GM19035 (cell line): ENCODE results near the gene DRGX.

Source experiments
- ATAC-seq: cut with Tn5 transposase; IDR thresholded peaks from one replicate; pipeline ENCODE4 v1.9.1; 2021; ENCODE audit not compliant: unreplicated experiment

DRGX gene

DNA sequence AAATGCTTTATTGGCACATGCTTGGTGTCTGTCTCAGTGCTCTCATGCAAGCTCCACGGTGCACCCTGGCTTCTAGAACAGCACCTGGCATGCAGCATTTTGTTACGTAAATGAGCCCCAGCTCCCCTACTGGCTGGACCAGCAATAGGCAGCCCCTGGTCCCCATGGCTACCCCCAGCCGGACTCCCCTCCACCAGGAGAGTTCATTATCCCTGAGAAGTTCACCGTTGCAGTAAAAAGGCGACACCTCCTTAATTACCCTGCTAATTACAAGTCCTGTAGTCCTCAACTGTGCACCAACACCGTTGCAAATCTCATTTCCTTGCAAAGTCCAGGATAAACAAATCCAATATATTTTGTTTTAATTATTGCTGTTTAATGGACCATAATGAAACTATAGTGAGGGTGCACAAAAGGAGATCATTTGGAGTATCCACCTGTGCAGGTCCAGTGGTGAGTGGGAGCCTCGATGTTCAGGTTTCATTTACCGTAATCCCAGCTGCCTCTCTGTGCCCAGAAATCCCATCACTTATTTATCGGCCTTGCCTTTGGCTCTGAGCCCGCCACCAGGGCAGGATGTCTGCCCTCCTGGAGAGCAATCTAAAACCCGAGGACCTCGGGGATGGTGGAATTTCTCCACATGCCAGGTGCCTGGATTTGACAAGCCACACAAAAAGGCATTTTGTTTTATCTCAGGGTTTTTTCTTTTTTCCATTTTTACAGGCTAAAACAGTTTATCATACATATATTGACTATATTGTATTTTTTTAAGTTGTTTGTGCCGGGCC is 12.8 kb upstream of the DRGX start:
- no peak for ATAC-seq

DNA sequence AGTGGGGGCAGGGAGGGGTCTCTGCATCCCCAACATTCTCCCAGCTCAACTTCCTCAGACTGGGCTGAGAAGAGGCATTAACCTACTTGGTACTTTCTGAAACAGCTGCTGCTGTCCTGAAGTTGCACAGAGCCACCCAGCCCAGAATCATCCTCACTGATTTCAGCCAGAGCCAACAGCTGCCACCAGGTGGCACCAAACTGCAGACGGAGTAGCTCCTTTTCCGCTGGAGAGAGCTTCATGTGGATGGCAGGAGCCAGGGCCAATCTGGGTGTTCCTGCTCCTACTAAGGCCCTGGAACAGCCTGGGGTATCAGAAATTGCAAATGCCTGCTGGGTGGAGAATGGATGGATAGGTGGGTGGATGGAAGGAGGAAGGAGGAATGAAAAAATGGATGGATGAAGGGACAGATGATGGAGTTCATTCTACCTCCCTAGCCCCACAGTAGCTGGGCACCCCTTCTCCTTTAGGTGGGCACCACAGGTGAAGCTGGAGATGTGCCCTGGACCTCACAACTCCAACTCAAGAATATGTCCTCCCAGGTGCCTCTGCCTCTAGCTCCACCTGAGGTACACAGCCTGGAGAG is 11.8 kb upstream of the DRGX start:
- ATAC-seq, result peak; percentile 69

- ATAC-seq, result no peak
Measured at GRCh38 chr10:49407151-49407550, 11.3 kb upstream of the DRGX start.

GRCh38 chr10:49404321-49404878 is 8.5 kb upstream of the DRGX start:
- no peak for ATAC-seq

DNA sequence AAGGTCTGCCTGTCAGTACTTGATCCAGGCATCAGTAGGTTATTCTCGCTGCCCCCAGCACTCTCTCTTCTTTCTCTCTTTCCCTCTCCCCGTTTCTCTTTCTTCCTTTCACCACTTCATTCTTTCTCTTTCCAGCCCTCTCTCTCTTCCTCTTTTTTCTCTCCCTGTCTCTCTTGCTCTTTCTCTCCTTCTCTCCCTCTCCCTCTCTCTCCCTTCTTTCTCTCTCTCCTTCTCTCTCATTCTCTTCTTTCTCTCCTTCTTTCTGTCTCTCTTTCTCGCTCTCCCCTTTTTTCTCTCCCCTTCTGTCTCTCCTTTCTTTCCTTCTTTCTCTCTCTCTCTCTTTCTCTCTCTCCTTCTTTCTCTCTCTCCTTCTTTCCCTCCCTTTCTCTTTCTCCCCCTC is 7.5 kb upstream of the DRGX start:
- ATAC-seq, result no peak

DNA sequence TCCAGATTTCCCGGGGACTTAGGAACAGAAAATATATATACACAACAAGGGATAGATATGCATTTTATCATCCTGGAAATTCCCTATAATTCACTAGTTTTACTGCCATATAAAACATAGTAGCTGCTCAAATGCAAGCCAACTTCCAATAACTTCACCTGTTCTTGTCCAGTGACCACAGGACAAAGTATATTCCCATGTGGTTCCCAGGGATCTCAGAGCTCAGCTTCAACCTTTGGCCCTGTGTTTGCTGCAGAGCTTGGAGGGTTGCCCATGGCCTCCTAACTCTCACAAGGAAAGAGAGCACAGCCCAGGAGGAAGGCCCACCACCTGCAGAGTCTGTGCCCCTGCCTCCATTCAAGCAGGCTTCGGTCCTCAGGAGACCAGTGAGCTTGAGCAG is 4.5 kb upstream of the DRGX start:
- ATAC-seq, result no peak

GRCh38 chr10:49398986-49399385 is 3.1 kb upstream of the DRGX start:
- no peak for ATAC-seq

DNA sequence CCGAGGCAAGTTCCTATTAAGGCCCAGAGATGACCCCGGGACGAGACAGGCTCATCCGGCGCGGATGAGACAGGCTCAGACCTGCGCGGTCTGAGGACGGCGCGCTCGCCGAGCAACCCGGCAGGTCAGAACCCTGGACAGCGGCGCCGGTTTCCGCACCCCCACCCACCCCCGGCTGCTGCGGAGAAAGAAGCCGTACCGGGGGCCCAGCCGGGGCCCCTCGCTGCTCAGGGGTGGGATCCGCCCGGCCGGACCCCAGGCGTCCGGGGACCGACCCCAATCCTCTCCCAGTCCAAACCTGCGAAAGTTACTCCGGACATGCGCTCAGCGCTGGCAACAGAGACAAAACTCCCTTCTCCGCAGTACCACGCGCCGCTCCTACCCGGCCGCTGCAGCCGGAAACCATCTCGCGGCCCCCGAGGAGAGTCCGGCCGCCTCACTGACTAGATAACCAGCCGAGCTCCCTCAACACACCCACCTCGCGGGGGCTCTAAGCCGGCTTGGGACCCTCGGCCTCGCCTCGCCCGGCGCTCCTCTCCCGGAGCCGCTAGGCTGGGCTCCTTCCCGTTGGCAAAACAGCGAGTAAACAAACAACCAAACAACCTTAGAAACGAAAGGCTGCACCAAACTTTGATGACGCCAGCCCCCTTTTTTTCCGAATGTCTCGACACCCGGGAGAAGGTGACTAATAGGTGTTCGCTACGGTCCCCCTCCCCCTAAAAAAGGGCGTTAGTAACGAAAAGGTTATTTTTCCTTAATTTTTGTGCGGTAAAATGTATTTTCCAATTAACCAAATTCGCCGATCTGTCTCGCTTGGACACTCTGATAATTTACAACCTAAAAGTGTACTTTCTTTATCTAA is 2.3 kb upstream of the DRGX start:
- ATAC-seq, result no peak

DNA sequence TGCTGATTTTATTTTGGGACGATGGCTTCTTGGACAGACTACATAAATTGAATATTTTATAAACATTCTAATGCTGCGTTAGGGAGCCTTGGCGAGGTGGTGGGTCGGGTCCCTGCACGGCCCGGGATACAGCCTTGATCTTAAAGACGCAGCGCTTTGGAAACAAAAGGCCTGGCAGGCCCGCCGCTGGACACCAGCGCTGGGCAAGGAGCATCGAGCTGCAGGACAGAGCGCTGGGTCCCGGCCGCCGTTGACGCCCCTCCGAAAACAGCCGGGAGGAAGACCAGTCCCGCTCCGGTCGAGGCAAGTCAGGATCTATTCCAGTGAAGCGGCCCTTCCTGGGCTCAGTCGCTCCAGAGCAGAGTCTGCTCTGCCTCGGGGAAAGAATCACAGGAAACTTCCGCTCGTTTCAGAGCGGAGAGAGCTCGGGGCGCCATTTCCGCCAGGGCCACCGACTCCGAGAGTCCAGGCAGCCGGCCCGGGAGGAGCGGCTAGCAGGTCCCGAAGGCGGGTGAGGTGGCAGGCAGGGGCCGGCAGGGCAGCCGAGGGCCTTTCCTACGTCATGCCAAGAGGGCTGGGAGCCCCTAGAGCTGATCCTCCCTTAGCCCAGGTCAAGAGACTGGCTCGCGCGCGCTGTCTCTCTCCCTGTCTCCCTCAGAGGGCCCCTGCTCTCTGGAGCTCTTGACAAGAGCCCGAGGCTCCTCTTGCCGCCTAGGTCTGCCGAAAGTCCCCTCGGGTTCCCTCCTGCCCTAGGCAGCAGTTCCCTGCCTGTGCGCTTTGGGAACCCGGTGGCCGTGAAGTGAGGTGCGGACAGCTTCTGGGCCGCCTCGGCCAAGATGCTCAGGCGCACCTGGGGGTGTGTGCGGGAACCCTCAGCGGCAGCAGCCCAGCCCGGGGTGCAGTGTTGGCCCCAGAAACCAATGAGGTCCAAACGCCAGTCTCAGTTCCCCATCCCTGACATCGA is 1.4 kb upstream of the DRGX start:
- no peak for ATAC-seq

- no peak for ATAC-seq
Measured at GRCh38 chr10:49396666-49396999, 744 bp upstream of the DRGX start.

GRCh38 chr10:49394933-49395740 is 752 bp downstream of the DRGX start:
- no peak for ATAC-seq

DNA sequence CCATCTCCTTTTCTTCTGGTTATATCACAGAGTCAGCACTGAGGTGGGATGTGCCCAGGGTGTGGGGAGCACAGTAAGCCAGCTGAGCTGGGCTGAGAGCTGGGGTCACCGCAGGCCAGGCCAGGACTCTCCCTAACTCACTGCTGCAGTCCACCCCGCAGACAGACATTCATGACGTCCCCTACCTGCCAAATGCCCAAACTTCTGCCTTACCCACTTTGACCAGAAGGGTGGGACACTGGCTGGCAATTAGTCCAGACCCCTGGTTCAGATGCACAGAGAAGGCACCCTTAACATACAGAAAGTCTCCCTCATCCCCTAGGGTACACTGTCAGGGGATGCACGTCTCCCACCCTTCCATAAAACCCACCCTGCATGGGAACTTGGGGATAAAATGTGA is 2.1 kb downstream of the DRGX start:
- no peak for ATAC-seq

- ATAC-seq, result no peak
Measured at GRCh38 chr10:49393301-49393700, 2.6 kb downstream of the DRGX start.

DNA sequence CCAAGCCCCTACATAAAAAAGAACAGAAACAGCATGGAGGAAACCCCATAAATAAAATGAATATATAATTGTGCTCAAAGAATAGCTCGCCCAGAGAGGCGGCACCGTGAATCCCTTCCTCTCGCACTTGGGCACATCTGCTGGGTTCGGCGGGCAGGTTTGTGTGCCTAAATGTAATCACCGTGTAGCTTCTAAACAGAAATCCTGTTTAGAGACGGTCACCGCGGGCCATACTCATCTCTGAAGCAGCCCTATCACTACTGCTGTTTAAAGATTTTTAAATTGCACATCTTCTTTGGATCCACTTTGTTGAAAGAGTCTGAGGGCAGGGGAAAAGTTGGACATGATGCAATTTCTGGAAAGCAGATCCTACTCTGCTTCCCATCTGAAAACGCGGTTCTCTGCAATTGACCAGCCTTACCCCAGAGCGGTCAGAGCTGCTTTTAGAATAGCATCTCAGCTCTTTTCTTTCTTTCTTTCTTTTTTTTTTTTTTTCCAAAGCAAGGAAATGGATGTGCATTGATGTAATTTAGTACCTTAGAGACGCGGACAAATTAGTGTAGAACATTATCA is 6.4 kb downstream of the DRGX start:
- ATAC-seq, result no peak

GRCh38 chr10:49388161-49388560 is 7.7 kb downstream of the DRGX start:
- no peak for ATAC-seq

GRCh38 chr10:49387071-49387470 is 8.8 kb downstream of the DRGX start:
- no peak for ATAC-seq

GRCh38 chr10:49385939-49386922 is 9.7 kb downstream of the DRGX start:
- ATAC-seq, result no peak

- no peak for ATAC-seq
Measured at GRCh38 chr10:49384268-49384953, 11.5 kb downstream of the DRGX start.
